DLD1 (cell line): ENCODE results near the gene EXOC3L1.

Experiments used
- in situ Hi-C: cut with HindIII; loops from 2 replicates; pipeline ENCODE4 v1.10.0; 2017; ENCODE audit warnings: low sequenced_read_pairs

Gene EXOC3L1

DNA sequence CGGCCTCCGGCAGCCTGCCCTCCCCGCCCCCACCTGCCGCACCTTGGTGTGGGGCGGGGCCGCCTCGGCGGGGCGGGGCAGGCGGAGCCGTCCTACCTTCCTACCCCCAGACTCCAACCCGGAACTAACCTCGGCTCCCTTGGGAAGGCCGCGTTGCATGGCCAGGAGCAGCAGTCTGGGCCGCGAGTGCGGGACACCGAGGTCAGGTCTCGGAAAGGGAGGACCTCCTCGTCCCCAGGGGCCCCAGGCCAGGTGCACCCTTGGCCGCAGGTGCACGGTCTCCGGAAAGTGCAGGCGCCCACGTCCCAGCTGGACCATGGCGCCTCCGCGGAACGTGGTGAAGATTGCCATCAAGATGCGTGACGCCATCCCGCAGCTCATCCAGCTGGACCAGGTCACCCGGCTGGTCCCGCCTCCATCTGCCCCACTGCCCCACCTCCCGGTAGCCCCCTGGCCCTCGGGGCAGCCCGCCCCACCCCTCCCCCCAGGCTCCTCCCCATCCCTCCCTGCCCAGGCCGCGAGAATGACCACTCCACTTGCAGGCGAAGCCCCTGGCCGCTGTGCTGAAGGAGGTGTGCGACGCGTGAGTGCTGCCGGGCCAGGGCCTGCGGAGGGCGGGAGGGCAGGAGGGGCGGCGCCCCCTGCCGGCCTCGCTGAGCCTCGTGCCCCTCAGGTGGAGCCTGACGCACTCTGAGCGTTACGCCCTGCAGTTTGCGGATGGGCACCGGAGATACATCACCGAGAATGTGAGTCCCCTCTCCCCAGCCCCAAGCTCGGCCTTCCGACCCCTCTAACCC, 9.3 kb upstream of the EXOC3L1 start, which contains the start of gene ELMO3:
ELMO3 (plus strand) TSS at position 121 of the 797 bp plus-strand sequence; CDS start at position 317, 196 bp downstream.
- in situ Hi-C loops, result no loop called here

DNA sequence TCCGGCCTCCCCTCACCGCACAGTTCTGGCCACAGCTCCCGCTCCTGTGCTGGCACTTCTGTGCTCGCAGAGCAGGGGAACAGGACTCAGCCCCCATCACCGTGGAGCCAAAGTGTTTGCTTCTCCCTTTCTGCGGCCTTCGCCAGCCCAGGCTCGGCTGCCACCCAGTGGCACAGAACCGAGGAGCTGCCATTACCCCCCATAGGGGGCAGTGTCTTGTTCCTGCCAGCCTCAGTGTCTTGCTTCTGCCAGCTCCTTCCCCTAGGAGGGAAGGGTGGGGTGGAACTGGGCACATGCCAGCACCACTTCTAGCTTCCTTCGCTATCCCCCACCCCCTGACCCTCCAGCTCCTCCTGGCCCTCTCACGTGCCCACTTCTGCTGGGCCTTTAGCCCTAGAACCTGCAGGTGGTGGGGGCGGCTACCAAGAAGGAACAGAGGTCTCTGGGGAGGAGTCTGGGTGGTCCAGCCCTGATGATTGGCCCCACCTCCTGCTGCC, 8.3 kb upstream of the EXOC3L1 start:
- in situ Hi-C loops, result no loop called here

DNA sequence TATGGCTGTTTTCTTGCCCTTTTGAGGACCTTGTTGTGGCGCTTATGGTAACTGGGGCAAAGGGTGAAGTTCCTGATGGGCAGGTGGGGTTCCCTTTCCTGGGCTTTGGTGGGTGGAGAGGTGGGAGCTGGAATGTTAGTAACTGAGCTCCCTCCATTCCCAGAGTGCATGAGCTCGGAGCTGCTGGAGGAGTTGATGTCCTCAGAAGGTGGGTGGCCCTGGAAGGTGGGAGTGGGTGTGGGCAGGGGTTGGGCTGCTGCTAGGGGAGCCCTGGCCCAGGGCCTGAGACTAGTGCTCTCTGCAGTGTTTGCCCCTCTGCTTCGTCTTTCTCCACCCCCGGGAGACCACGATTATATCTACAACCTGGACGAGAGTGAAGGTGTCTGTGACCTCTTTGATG, 7.8 kb upstream of the EXOC3L1 start:
- in situ Hi-C loops, result no loop called here

- in situ Hi-C loops, result no loop called here
These were observed 6.9 kb upstream of the EXOC3L1 start for GRCh38 chr16:67196881-67197280.

DNA sequence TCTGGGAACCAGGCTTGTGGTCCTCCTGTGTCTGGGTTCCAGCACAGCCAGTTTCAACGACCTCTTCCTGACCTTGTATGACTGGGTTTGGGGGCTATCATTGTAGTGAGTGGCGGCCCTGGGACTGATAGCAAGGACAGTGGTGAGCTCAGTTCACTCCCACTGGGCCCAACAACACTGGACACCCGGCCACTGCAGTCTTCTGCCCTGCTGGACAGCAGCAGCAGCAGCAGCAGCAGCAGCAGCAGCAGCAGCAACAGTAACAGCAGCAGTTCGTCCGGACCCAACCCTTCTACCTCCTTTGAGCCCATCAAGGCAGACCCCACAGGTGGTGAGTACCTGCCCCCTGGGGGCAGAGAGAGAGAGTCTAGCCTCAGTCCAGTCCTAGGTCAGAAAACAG, 5.7 kb upstream of the EXOC3L1 start:
- in situ Hi-C loops, result no loop called here

GRCh38 chr16:67194260-67194659, 4.3 kb upstream of the EXOC3L1 start:
- in situ Hi-C loops, result no loop called here

DNA sequence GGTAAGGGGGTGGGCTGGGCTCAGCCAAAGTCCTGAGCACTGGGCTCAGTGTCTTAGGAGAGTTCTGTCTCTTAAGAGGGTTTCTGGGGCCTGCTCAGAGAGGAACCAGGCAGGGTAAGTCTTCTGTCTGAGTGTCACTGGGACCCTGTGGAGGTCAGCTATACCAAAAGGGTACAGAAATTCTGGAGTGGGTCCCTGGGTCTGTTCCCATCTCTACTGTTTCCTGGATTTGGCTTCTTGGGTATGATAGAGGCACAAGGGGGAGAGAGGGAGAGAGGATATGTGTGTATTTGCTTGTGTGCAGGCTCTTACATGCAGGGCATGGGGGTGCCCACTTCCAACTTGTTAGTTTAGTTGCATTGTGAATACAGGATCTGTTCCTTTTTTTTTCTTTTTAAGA, 3.6 kb upstream of the EXOC3L1 start:
- in situ Hi-C loops, result no loop called here

DNA sequence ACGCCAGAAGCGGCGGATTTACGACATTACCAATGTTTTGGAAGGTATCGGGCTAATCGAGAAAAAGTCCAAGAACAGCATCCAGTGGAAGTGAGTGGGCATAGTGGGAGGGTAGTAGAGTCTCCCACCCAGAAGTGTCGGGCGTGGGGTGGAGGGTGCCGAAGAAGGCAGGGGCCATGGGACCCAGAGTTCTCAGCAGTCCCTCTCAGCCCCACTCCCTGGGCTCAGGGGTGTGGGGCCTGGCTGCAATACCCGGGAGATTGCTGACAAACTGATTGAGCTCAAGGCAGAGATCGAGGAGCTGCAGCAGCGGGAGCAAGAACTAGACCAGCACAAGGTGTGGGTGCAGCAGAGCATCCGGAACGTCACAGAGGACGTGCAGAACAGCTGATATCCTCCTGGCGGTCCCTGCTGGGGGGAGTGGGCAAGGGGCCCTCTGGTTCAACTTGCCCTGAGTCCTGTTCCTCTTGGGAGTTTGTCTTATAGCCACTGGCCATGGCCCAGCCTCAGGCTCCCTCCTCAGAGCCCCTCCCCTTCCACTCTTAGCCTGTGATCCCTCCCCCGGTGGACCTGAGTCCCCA, 2.9 kb upstream of the EXOC3L1 start:
- in situ Hi-C loops, result no loop called here

GRCh38 chr16:67191995-67192681, 2.2 kb upstream of the EXOC3L1 start, which contains the start of gene E2F4:
Gene E2F4, plus strand, starts transcription at chr16:67192155. Its CDS starts 73 bp downstream, at chr16:67192228.
- in situ Hi-C loops, result no loop called here

GRCh38 chr16:67191411-67191994, 1.6 kb upstream of the EXOC3L1 start:
- in situ Hi-C loops, result no loop called here

DNA sequence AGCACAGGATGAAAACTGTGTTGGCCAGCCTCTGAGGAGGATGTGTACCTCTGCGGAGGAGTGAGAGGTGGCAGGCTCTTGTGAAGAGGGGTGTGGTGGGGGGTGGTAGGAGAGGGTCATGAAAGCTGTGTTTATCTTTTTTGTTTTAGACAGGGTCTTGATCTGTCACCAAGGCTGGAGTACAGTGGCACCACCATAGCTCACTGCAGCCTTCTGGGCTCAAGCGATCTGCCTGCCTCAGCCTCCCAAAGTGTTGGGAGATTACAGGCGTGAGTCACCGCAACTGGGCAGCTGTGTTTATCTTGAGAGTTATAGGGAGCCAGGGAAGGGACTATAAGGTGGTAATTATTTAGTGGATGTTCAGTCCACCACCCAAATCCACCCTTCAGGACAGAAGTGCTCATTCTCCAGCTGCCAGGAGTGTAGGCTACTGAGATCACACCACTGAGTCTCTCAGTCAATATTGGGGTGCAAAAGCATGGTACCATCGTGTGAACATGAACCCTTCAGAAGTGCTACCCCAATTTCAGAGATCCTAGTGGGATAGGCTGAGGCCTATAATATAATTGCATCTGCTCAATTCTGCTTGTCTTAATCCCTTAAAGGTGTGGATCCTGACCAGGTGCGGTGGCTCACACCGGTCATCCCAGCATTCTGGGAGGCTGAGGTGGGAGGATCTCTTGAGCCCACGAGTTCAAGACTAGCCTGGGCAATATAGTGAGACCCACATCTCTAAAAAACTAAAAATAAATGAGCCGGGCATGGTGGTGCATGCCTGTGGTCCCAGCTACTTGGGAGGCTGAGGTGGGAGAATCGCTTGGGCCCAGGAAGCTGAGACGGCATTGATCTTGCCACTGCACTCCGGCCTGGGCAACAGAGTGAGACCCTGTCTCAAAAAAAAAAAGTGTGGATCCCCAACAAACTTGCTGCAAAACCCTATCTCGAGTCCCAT, 788 bp upstream of the EXOC3L1 start:
- in situ Hi-C loops, result no loop called here

GRCh38 chr16:67188798-67189197, 1.1 kb downstream of the EXOC3L1 start:
- in situ Hi-C loops, result no loop called here

DNA sequence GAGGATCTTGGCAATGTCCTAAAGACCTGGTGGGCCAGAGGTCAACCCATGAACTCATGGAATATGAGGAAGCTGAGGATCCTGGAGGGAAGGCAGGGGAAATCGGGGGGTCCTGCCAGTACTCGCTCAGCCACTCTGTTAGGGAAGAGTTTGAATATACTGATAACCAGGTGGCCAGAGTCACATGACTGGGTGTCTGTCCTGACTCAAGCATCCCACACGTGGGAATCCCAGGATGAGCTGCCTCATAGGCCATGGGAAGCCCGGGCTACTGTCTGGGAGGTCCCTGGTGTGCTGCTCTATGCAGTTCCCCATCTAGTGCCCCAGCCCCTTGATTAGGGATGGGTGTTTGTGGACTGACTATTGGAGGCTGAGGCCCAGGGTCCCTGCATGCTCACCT, 1.6 kb downstream of the EXOC3L1 start:
- in situ Hi-C loops, result no loop called here

- in situ Hi-C loops, result no loop called here
These were observed 2.6 kb downstream of the EXOC3L1 start for GRCh38 chr16:67187175-67187890.

- in situ Hi-C loops, result no loop called here
These were observed 3.4 kb downstream of the EXOC3L1 start for GRCh38 chr16:67186550-67186950.

GRCh38 chr16:67185651-67186134, 4.2 kb downstream of the EXOC3L1 start:
- in situ Hi-C loops, result no loop called here

- in situ Hi-C loops, result no loop called here
These were observed 4.8 kb downstream of the EXOC3L1 start for GRCh38 chr16:67184995-67185650.

- in situ Hi-C loops, result no loop called here
These were observed 5.4 kb downstream of the EXOC3L1 start for GRCh38 chr16:67184453-67184994.
